ENCODE data around the gene MPDZ. TPM values are rescaled to one million over a fixed set of nuclear protein-coding genes. Genes with fewer than 3 reads are reported as not detected.

Gene MPDZ
- total RNA-seq, 1 donor from 2014 or later = 31.3 TPM

- H3K27me3 ChIP-seq (ENCODE audit: low read depth) = no peaks in the 10 kb centered on the region
- H3K36me3 ChIP-seq = peaks cover 55% of the 10 kb centered on the region
- intact Hi-C loops (cut with DNase I) = no loop called here
- no peak overlapping the region for H3K4me3 ChIP-seq
- DNase-seq (no peak), ATAC-seq (no peak)
- TF ChIP-seq CTCF (IDR thresholded peaks at IDR 0.05) = no peak
- no peaks in the 10 kb centered on the region for H3K9me3 ChIP-seq
- H3K4me1 ChIP-seq = no peaks in the 10 kb centered on the region
- no peak overlapping the region for H3K27ac ChIP-seq
These were observed 172.5 kb downstream of the MPDZ start for GRCh38 chr9:13107008-13107407.

- Histone ChIP-seq H3K4me1 (no peaks in the 10 kb centered on the region), H3K27ac (no peak overlapping the region), H3K9me3 (no peaks in the 10 kb centered on the region), H3K4me3 (no peak overlapping the region), H3K36me3 (peaks cover 14% of the 10 kb centered on the region), H3K27me3 (ENCODE audit: low read depth) (no peaks in the 10 kb centered on the region)
- DNase-seq (no peak), ATAC-seq (no peak)
- no peak for TF ChIP-seq CTCF (IDR thresholded peaks at IDR 0.05)
- intact Hi-C loops (cut with DNase I) = no loop called here
These were observed 178.4 kb downstream of the MPDZ start for GRCh38 chr9:13100914-13101572.

DNA sequence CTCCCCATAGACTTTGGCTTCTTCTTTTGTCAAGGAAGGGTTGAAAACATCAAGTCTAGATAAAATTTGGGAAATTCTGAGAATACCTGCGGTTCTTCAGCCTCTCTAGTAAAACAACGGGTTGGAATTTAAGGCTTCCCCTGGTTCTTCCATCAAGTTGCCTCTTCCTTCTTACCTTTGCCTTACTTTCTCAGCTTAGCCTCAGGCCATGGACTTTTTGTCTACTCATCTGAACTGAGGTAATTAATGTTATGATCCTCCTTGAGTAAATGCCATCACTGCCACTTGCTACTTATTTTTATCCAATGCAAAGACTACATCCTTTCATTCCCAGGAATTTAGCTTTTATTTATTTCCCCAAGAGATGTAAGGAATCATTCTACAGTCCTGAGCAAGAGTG, 184.4 kb downstream of the MPDZ start:
- Histone ChIP-seq H3K4me3 (no peak overlapping the region), H3K36me3 (no peaks in the 10 kb centered on the region), H3K9me3 (no peaks in the 10 kb centered on the region), H3K27ac (no peak overlapping the region), H3K27me3 (ENCODE audit: low read depth) (no peaks in the 10 kb centered on the region), H3K4me1 (no peaks in the 10 kb centered on the region)
- TF ChIP-seq CTCF (IDR thresholded peaks at IDR 0.05) = no peak
- ATAC-seq (no peak), DNase-seq (no peak)
- intact Hi-C loops (cut with DNase I) = loop anchor here (10.0 kb wide), 1 partner anchor 380 kb away; no protein-coding TSS in a partner anchor

DNA sequence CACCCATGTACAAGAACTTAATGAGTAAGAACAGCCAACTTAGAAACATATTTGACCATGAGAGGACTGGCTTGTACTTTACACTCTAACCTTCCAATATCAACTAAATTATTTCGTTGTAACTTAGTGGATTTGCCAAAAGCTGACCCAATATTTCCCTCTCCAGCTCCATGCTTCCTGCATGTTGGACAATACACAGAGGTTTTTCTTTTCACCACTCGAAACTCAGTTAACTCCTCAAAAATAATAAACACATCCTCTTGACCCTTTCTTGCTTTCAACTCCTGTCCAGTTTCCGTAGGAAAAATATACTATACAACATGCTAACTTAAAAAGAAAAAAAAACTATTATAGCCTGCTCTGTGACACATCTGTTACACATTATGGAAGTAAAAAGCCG, 188.9 kb downstream of the MPDZ start:
- ATAC-seq (no peak), DNase-seq (no peak)
- intact Hi-C loops (cut with DNase I) = loop anchor here (10.0 kb wide), 1 partner anchor 376 kb away; no protein-coding TSS in a partner anchor

GRCh38 chr9:13089666-13090065, 189.8 kb downstream of the MPDZ start:
- no peak overlapping the region for H3K27ac ChIP-seq
- intact Hi-C loops (cut with DNase I) = loop anchor here (10.0 kb wide), 1 partner anchor 375 kb away; no protein-coding TSS in a partner anchor
- H3K4me3 ChIP-seq = no peak overlapping the region
- no peaks in the 10 kb centered on the region for H3K4me1 ChIP-seq
- H3K27me3 ChIP-seq (ENCODE audit: low read depth) = no peaks in the 10 kb centered on the region
- H3K9me3 ChIP-seq = no peaks in the 10 kb centered on the region
- no peak for DNase-seq
- no peak for ATAC-seq
- no peaks in the 10 kb centered on the region for H3K36me3 ChIP-seq
- no peak for TF ChIP-seq CTCF (IDR thresholded peaks at IDR 0.05)

More for the DNA sequence above, 188.9 kb downstream of the MPDZ start:
- Histone ChIP-seq H3K36me3 (no peaks in the 10 kb centered on the region), H3K4me1 (no peaks in the 10 kb centered on the region), H3K27me3 (ENCODE audit: low read depth) (no peaks in the 10 kb centered on the region), H3K4me3 (no peak overlapping the region), H3K27ac (no peak overlapping the region), H3K9me3 (no peaks in the 10 kb centered on the region)
- no peak for TF ChIP-seq CTCF (IDR thresholded peaks at IDR 0.05)
